Sigmoid colon (tissue), 4 donors: Measurements from ENCODE around the gene DNHD1.

Experiments
- CTCF ChIP-seq, 4 experiments: fragments of 450-650 bp in 3 of 4; fragments of 200-600 bp in 1 of 4; IDR thresholded peaks; one replicate each; pipeline ENCODE4 v1.5.1; 2016 to 2019; ENCODE audit warnings: antibody characterized with exemption in 4 of 4, mild to moderate bottlenecking in 3 of 4, moderate library complexity in 2 of 4
- EP300 ChIP-seq, 4 donors: sonication (generic); formaldehyde crosslinking; IDR thresholded peaks; one replicate each; pipeline ENCODE4 v1.6.1; 2017; ENCODE audit warnings: antibody characterized with exemption in 4 of 4
- POLR2A ChIP-seq, 2 donors: fragments of 450-650 bp; IDR thresholded peaks; one replicate each; pipeline ENCODE4 v1.6.1; 2016; ENCODE audit warnings: antibody characterized with exemption in 2 of 2, mild to moderate bottlenecking in 2 of 2, moderate library complexity in 2 of 2
- POLR2AphosphoS5 ChIP-seq, 4 donors: sonication (generic); formaldehyde crosslinking; IDR thresholded peaks; one replicate each; pipeline ENCODE4 v1.6.1; 2017; ENCODE audit warnings: antibody characterized with exemption in 4 of 4

GRCh38 chr11:6611092-6611962, 114.2 kb downstream of the DNHD1 start:
- TF ChIP-seq CTCF (IDR thresholded peaks at IDR 0.05) (no peak), POLR2A (IDR thresholded peaks at IDR 0.05) (no peak), EP300 (IDR thresholded peaks at IDR 0.05) (no peak), POLR2AphosphoS5 (IDR thresholded peaks at IDR 0.05) (peak; percentile 31 to 55 (median 37))
